ENCODE data around the gene PRDM15.

PRDM15 gene

DNA sequence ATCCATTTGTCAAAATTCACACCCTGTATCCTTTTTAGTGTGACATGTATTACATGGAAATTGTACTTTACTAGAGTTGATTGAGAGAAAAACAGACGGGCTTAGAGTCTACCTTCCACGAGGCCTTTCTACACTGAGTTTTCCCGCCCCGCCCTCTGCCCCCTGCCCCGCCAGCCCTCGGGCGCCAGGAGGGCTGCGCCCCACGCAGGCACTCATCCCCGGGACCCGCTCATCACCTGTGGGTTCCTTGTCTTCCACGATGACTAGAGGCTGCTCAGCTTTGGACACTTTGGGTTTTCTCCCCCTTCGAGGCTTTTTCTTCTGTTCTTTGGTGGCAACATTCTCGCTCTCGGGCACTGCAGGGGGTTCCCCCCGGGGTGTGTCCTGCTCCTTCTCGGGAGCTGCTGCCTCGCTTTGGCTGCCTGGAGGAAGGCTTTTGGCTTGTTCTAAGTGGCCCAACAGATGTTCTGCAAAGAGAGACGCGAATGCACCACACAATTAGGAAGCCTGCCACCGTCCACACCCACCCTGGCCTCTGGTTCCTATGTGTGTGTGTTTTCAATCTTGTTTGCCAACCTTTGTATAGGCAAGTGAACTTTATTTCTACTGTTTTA is 39.6 kb downstream of the PRDM15 start:
- DNase-seq (ENCODE audit: low read depth): no peak

DNA sequence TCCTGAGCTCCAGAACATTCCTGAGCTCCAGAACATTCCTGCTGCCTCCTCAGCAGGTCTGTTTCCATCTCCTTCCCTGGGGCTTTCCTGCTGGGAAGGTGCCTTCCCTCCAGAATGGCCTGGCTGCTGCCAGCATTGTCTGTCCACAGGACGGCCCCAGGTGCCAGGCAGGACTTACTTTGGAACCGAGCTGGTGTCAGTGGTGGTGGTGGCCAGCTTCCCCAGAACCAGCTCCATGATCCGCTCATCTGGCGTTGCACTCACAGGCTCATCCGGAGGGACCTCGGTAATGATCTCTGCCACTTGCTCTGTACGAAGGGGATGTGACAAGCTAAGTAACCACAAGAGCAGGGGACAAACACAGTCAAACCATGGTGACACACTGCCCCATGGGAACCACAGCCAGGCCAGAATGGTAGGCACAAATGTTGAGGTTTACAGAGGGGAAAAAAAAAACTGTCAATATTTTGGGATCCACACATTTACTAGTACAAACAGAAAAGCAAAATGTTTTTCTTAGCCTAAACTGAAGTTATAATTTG is 41.3 kb downstream of the PRDM15 start:
- no peak for DNase-seq (ENCODE audit: low read depth)

DNA sequence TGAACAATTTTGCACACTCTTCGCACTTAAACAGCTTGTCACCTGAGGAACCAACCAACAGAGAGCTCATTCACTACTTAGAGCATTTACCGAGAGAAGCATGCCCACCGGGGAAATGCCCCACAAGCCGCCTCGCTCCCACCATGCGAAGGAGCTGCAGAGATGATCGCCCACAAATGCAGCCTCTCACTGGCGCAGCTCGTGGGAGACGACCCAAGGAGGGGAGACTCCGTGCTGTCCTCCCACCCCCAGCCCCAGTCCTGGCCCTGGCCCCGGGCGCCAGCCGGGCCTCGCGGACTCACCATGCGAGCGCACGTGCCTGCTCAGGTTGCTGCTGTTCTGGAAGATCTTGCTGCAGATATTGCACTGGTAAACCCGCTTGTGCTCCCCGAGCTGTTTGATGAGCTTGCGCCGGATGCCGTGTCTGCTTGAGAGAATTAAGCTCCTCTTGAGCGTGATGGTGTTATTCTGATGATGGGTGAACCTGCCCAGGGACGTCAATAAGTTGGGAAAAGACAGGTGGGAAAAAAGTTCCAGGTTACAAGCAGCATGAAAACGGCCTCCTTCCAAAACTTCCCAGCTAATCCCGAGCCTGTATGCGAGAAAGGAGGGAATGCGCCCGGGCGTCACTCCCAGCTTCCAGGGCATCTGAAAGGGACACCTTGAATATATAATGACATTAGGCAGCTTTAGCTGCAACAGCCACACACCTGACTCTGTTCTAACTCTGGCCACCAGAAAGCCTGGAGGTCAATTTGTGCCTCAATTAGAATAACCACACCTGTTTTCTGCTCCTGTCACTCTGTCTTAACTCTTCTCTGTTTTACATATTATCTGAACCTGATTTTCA is 42.8 kb downstream of the PRDM15 start:
- DNase-seq (ENCODE audit: low read depth): no peak

DNA sequence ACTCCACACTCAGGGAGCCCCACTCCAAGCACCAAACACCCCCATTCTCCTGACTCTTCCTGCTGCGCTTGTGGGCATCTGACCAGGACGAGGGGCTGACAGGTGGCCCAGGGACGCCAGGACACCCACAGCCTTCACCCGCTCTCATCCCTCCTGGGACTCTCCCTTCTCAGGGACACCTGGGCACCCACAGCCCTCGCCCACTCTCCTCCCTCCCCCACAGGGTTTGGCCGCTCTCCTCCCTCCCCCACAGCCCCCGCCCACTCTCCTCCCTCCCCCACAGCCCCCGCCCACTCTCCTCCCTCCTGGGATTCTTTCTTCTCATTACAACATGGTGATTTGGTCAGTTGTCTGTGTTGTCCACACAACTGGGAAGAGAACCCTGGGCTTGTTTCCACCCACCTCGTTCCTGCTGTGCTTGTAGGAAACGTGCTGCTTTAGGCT is 43.4 kb downstream of the PRDM15 start:
- DNase-seq (ENCODE audit: low read depth): no peak

DNA sequence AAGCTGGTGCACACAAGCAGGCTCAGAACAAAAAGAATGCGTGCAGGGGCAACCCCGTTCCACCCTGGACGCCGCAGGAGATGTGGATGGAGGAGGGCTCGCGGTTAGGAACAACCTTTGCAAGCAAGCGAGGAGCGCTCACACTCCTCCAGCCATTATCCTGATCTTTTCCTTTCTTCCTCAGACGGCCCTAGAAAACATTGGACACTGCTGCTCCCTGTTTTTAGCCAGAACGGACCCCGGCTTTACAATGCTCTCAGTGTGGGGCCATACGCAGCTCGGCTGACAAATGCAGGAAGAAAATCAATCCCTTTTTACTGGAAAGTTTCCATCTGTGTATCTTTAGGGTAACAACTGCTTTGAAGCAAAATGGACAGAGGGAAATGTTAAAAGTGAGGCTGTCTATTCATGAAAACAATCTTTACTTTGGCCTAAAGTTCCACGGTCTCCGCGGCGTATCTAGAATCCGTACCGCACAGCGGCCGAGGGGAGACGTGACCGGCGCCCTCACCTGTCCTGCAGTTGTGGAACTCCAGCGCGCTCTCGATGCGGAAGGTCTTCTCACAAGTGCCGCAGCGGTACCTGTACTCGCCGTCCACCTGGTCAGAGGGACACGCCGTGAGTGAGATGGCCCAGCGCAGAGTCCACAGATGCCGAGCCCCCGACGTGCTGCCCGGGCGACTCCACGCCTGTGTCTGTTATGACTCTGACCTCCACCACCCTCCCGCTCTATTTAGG is 44.0 kb downstream of the PRDM15 start:
- no peak for DNase-seq (ENCODE audit: low read depth)

DNA sequence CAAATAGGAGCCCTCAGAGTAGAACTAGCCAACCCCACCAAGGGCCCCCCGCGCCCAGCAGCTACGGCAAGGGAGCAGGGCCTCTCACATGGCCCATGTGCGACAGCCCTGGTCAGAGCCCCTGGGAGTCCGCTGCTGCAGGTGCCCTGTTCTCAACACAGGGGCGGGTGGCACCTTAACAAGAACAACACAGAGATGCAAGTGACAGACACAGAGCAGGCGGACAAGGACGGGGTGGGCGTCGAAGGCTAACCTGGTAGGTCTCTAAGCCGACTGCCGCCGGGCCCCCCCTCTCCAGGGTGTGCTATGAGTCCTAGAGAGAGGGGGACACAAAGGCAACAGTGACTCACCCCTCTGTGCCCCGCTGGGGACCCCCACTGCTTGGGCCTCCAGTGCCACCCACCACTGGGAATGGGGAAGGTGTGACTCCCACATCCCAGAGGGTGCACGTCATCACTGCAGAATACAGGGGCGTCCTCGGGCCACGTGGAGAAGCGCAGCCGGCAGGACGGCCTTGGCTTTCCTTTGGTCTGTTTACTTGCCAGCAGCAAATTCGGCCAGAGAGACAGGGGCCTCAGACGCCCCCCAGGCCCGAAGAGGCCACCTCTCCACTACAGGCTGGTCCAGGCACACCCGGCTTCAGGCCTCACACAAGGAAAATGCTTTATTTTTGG is 44.8 kb downstream of the PRDM15 start:
- DNase-seq (ENCODE audit: low read depth): no peak

DNA sequence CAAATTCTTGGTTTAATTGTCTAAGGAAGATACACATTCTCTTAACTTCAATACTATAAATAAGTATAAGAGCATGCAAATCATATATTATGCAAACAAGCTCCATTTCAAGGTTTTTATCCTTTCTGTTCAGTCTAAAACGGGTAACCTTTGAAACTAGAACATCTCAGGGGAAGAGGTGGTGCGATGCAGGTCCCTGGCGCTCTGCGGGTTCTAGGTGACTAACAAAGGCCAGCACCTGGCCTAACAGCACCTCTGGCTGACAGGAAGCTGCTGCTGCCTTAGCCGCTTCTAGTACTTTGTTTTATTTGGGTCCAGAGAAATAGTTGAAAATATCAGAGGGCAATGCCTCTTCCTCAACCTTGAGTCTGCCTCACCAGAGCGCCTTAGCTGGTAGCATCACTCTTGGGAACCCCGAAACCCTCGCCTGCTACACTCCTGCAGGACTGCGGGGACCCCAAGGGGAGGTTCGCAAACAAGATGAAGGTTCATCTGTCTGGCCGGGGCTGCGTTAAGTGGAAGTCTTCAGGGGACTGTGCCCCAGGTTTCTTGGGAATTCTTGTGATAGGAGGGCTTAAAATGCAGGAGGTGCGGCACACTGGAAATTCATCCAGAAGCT is 45.5 kb downstream of the PRDM15 start:
- no peak for DNase-seq (ENCODE audit: low read depth)

DNA sequence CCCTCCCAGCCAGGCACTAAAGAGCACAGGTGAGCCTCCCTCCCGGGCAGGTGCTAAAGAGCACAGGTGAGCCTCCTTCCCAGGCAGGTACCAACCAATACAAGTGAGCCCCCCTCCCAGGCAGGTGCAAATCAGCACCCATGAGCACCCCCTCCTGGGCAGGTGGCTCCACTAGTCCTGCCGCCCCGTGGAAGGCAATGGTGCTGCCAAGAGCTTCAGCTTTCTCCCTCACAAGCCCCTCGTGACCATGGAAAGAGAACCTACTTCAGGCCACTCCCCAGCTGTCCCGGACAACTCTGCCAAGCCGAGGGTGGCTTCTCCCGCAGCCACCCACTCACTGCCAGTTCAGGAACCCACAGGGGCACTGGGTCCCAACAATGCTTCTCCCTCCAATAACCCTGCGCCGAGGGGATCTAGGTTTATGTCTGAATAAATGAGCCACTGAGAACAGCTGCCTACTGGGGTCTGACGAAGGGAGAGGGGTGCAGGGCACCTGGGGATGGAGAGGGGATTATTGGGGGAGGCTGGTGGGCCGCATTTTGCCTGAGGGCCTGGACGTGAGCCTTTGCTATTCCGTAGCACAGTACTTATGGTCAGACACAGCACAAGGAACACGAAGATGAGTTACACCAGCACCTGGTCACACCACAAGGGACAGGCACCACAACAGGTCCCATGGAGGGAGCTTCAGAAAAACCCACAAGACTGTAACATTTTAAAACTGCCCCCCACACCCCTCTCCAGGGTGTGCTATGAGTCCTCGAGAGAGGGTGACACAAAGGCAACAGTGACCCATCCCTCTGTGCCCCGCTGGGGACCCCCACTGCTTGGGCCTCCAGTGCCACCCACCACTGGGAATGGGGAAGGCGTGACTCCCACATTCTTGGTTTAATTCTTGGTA is 46.3 kb downstream of the PRDM15 start:
- no peak for DNase-seq (ENCODE audit: low read depth)

DNA sequence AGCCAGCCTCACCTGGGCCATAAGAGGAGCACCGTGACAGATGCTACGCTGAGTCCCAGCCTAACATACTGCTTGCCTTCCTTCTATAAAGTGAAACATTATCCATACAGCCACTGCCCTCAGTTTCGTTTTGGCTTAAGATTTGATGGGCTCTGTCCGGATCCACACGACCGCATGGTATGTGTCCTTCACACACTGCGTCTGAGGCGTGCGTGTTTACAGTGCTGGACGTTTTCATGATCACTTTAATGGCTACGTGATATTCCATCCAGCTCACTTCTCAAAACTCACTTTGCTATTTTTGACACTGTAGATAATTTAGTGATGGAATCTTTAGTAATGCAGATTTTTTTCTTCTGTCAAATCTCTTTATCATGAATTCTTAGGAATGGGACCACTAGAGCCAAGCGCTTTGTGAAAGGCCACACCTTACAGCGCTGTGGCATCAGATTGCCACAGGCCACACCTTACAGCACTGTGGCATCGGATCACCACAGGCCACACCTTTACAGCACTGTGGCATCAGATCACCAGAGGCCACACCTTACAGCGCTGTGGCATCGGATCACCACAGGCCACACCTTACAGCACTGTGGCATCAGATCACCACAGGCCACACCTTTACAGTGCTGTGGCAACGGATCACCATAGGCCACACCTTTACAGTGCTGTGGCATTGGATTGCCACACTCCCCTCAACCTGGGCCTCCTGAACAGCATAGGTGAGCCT is 47.1 kb downstream of the PRDM15 start:
- no peak for DNase-seq (ENCODE audit: low read depth)

DNA sequence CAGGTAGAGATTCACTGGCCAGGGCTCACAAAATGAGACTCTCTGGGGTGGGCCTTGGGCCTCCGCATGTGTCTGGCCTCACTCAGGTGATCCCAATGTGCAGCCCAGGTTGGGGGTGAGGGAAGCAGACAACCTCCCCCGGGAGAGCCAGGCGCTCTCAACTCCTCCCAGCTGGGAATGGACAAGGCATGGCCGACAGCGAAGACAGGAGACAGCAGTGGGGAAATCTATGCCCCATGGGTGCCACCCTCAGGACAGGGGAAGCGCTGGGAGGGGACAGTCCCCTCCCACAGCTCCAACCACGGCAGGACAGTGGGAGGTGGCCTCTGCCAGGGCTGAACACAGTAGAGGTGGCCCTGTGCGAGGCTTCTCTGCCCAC is 47.7 kb downstream of the PRDM15 start:
- no peak for DNase-seq (ENCODE audit: low read depth)

DNA sequence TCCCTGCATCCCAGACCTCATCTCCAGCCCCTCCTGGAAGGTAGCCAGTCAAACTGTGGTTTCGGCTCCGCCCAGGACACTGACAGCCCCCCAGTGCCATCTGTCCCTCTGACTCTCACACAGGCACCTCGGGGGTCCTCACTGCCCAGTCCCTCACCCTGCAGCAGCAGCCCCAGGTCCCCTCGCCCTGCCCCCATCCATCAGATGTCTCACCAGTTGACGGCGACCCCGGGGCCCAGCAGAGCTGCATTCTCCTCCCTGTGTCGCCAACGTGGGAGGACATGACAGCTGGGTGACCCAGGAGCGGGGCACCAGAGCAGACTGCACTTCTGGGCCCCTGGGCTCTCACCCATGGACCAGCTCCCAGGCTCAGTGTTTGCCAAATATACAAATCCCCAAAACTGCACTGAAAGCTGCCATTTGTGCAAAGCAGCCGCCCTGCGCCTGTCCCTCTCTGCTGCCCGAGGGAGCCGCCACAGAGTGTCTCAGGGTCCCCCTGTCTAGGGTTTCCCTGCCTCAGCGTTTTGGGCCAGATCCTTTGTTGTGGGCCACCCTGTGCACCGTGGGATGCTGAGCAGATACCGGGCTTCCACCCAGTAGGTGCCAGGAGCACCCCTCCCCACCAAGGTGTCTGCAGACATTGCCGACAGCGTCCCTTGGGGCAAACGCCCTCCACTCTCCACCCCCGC is 48.2 kb downstream of the PRDM15 start:
- DNase-seq (ENCODE audit: low read depth): no peak

DNA sequence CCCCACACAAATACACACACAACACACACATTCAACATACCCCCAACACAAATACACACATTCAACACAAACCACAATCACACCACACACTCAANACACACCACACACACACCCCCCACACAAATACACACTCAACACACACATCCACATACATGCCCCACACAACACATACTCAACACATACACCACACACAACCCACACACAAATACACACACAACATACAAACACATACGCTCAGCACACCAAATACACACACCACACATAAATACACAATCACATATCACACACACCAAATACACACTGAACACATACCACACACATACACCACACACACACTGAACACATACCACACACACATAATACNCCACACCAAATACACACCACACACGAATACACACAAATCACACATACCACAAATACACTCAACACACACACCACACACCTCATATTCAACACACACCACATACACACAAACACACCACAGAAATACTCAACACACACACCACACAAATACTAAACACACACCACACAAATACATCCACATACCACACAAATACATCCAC is 48.9 kb downstream of the PRDM15 start:
- DNase-seq (ENCODE audit: low read depth): no peak

DNA sequence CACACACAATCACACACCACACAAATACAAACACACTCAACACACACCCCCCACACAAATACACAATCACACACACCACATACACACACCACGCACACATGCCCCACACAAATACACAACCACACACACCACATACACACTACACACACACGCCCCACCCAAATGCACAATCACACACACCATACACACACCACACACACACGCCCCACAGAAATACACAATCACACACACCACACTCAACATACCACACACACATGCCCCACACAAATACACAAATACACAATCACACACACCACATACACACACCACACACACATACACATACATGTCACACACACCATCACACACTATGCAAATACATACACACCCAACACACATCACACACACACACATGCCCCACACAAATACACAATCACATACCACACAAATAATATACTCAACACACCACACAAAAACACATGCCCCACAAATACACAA is 50.2 kb downstream of the PRDM15 start:
- no peak for DNase-seq (ENCODE audit: low read depth)

DNA sequence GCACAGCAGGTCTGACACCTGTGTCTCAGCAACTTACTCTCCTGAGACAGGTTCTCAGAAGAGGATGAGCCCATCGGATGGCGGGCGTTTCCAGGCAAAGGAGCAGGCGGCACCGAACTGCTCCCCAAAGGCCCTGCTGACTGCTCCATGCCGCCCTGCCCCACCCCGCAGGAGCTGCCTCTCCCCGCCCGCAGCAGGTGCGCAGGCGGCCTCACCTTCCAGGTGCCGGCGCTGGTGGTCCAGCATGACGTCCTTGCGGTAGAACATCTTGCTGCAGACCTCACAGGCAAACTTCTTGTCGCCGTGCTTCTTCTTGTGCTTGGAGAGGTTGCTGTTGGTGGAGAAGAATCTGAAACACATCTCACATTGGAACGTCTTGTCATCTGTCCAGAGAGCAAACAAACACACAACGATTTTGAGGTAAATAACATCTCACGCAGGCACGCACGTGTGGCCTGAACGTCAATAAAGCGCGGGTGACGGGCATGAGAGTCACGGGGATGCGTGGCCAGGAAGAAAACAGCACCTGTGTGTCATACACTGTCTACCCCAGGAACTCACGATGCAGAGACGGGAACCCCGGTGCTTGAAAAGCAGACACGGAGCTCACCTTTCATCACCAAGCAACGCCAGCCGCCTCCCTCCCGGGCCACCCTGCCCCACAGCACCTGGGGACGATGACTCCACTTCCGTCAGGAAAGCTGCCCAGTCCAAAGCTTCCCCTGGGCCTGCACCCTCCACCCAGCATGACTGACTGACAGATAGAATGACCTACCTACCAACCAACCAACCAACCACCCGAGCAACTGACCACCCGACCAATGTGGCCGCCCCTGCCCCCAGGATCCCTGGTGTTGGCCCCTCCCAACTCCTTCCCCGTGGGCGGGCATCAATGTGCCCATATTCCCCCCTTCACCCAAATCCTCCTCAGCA is 50.9 kb downstream of the PRDM15 start:
- no peak for DNase-seq (ENCODE audit: low read depth)

DNA sequence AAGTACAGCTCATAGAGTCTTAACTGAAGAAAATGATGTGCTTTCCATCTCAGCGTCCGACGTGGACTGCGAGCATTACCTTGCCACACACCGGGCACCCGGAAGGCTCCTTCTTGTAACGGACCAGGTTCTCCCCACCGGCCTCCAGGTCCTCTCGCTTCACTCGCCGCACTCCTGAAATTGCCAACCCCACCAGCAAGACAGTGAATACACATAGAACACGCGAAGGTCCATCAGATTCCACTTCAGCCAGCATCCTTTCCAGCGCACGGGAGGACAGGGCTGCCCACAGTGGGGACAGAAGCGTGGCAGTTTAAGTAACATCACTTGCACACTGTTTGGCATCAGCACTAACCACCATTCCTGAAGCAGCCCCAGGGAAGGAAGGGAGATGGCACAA is 53.3 kb downstream of the PRDM15 start:
- DNase-seq (ENCODE audit: low read depth): no peak

DNA sequence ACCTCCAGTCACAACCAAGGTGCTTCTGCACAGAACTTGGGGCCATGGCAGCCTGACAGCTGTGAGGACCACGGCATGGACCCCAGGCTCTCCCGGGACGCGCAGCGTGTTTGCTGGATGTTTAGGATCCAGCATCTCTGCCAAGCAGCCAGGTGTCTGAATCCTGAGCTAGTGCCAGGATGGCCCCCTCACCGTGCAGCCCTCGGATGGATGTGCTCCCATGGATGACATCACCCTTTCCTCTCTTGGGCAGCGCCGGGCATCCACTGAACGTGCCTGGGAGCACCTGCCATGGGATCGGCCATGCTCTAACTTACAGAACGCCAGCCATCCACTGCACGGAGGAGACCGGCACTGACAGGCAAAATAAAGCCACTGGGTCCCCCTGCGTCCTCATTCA is 53.9 kb downstream of the PRDM15 start:
- DNase-seq (ENCODE audit: low read depth): no peak

DNA sequence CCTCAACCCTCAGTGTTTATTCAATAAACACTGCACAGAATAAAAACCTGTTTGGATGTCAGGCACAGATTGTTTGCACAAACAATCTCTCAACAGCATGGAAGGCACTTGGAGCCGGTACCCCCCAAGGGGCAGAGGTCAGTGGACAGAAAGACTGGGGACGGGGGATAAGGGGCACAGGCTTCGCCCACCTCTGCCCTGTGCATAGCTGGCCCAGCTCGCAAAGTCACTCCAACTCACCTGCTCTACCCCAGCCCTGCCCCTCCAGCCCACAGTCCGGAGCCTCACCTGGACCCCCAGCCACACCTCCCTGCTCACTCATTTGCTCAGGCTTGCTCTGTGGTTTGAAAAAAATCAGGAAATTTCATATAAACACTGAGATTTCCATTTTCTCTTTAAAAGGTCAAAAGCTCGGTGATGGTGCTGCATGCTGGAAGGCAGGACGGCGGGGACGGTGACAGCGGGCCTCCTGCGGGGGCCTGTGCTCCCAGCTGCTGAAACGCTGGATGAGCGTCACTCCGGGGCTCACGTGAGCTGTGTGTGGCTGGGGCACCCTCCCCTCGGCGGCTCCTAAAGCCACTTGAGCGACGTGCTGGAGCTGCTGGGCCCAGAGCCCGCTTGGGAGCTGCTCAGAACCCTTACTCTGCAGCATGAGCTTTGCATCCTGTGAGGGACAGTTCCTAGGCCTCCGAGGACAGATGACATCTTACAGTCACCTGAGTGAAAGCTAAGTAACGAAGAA is 54.5 kb downstream of the PRDM15 start:
- no peak for DNase-seq (ENCODE audit: low read depth)
